NCI-H187 treated with DMSO at 0.1 percent for 48 hours (cell line): ENCODE data around the gene GPC5.

Experiments
- DNase-seq: peaks from one replicate; lab custom pipeline; 2025; lab: John Stamatoyannopoulos, UW

Gene GPC5

GRCh38 chr13:91592056-91593014, 193.9 kb downstream of the GPC5 start:
- DNase-seq = no peak

DNA sequence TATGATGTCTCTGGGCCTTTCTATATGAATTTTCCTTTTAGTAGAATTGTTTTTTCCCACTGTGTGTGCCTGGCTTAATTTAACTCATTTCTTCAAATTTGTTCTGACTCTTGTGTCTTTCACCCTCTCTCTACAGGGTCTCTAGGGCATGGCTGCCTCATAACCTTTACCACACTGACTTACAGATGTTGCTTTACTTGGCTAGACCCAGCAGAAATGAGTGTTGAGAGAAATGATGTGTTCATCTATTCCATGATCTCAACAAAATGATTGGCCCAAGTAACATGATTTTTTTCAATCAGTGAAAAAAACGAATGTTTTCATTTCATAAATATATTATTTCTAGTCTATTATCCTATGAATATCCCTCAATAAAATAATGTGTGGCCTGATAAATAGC, 195.0 kb downstream of the GPC5 start:
- no peak for DNase-seq

- DNase-seq = no peak
Observed at GRCh38 chr13:91594061-91594460, 195.6 kb downstream of the GPC5 start.

DNA sequence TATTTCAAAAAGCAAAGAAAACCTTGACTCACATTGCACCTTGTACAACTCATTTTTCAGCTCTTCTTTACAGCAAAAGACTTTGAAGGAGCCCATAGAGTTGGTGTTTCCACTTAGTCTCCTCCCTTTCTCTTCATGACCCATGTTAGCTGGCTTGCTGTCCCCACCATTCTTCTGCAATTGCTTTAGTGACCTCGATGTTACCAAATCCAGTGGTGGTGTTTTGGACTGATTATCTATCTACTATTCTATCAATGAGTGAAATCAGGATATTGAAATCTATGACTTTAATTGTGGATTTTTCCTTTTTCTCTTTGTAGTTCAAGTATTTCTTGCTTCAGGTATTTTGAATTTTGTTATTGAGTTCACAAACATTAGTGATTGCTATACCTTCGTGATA, 197.3 kb downstream of the GPC5 start:
- no peak for DNase-seq

DNA sequence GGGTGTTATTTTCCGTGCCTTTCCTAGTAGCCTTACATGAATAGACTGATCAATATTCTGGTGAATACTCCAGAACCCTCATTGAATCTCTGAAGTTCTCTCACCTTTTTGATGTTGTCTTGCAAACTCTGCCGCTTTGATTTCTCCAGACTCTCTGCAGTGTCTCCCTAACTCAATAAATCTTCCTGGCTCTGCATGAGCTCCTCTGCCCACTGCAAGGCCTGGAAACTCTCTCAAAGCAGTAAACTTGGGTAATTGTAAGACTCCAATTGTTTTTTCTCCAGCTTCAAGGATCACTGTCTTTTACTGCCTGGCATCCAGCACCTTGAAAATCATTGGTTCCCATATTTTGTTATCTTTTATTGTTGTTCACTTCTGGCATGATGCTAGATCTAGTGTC, 198.4 kb downstream of the GPC5 start:
- DNase-seq = no peak

GRCh38 chr13:91598655-91599054, 200.2 kb downstream of the GPC5 start:
- DNase-seq = no peak

GRCh38 chr13:91601273-91601672, 202.9 kb downstream of the GPC5 start:
- DNase-seq = no peak

DNA sequence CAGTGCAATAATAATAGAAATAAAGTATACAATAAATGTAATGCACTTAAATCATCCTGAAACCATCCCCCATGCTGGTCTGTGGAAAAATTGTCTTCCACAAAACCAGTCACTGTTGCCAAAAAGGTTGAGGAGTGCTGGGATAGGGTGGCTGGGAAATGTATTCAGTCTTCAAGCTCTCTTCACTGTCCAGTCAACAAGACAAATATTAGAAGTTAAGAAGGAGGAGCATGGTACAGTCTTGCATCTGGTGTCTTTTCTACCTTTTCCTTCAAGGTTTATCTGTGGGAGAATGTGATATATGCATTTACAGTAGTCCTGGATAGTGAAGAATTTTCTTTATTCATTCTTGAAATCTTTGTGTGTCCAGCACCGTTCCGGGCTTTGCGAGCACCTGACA, 203.4 kb downstream of the GPC5 start:
- DNase-seq = no peak

DNA sequence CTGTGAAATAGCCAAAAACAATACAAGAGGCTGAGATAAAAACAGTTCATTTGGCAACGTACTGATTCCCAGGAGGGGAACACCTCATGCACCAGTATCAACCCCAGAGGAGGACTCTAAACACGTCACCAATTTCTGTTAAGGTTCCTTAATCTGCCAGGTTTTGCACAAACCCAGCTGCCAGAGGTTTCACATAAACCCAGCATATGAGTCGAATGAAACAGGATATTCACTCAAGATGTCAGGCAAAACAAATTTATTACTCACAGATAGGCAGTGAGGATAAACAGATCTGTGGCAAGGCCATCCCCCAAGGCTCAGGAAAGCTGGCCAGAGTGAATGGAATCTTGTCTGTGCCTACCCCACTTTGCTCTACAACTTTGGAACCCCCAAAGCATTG, 210.9 kb downstream of the GPC5 start:
- no peak for DNase-seq

DNA sequence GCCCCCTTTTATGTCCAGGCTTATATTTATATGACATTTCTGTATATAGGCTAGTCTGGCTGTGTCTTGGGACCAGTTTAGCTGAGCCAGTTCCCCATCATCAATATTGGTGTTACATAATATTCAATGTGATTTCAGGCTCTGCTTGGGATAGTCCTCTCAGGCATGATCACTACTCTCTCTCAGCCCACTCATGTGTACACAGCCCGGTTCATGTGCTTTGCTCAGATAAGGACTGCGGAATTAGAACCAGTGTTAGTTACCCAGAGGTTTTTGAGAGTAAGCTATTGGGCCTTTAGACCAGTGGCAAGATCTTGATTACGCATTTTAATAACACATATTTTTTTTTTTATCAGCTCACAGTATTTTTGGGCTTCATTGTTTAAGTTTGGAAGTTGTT, 219.9 kb downstream of the GPC5 start:
- no peak for DNase-seq

DNA sequence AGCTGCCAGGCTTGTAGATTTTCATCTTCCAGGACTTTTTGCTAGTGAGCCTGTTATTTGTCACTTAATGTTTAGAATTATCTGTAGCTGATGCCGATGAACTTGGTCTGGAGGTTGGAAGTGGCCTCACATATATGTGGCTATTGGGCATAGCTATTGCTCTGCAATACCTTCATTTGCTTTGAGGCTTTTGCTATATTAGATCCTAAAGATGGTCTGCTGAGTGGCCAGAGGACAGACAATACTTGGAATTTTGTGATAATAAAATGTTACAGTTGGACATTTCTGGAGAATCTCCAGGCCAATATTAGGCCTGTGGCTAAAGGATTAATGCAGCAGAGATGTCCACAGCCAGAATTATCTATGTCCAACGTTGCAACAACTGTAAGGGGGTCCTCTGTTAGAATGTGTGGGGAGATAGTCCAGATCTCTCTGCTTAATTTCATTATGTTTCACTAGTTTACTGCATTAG, 222.3 kb downstream of the GPC5 start:
- no peak for DNase-seq

- DNase-seq = no peak
Observed at GRCh38 chr13:91621161-91621560, 222.7 kb downstream of the GPC5 start.

DNA sequence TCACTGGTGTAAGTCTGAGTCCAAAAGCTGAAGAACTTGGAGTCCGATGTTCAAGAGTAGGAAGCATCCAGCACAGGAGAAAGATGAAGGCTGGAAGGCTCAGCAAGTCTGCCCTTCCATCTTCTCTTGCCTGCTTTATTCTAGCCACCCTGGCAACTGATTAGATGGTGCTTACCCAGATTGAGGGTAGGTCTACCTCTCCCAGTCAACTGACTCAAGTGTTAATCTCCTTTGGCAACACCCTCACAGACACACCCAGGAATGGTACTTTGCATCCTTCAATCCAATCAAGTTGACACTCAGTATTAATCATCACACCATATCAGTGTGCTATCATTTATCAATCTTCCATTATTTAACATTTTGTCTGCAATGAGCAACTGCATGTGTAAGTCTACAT, 223.5 kb downstream of the GPC5 start:
- DNase-seq = no peak

DNA sequence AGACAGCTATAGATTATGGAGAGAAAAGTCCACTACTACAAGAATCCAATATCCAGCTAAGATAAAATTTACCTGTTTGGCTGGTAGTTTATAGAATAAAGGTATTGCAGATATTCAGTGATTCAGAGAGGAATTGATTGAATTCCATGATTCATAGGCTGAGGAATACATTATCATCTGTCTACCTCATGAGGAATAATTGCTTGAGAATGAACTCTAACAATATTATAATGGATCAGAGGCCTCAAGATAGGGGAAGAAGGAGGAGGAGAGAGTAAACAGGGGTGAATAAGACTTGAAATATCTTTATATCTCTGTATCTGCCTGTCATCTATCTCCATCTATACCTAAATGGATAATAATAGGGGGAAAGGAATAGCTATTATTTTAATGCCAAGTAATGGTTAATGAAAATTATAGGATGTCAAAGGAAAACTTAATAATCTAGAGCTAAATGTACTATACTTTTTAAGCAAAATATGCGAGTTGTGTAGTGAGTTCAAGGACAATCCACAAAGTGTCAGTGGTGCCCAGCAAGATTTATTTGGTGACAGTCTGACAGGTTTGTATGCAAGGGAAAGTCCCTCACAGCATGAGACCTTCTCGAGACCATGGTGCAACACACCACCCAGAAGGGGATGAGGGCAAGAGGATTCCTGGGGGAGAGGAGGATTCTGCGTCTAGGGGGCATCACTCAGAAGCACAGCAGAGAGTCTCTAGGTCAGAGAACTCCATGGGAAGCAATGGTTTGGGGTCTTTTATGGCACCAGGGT, 224.5 kb downstream of the GPC5 start:
- no peak for DNase-seq

GRCh38 chr13:91627952-91628739, 229.7 kb downstream of the GPC5 start:
- no peak for DNase-seq

- no peak for DNase-seq
Observed at GRCh38 chr13:91630946-91631345, 232.5 kb downstream of the GPC5 start.

GRCh38 chr13:91632086-91632485, 233.7 kb downstream of the GPC5 start:
- DNase-seq = no peak

GRCh38 chr13:91639330-91639729, 240.9 kb downstream of the GPC5 start:
- no peak for DNase-seq

- no peak for DNase-seq
Observed at GRCh38 chr13:91643394-91643793, 245.0 kb downstream of the GPC5 start.

DNA sequence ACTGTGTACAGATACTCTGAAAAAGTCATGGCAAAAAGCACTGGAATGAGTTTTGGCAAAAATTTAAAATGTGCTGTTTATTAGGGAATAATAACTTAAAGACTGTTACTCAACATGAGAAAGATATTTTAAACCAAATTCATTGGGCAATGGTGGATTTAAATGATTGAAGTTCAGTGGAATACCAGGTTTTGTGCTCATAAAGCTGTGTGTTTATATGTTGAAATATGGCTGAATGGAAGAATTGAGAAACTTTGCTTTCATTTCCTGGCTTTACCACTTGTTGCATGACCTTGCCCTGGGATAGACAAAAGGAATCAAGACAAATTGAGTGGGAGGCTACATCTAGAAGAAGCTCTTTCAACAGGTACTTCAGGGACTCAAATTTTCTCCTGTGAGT, 246.4 kb downstream of the GPC5 start:
- DNase-seq = no peak

- no peak for DNase-seq
Observed at GRCh38 chr13:91647361-91647990, 249.1 kb downstream of the GPC5 start.

- no peak for DNase-seq
Observed at GRCh38 chr13:91648012-91648411, 249.6 kb downstream of the GPC5 start.
